ENCODE data around the gene HDAC7.
A peak's percentile ranks its signal among the peaks of the same experiment; 100 is the strongest.

Gene HDAC7

DNA sequence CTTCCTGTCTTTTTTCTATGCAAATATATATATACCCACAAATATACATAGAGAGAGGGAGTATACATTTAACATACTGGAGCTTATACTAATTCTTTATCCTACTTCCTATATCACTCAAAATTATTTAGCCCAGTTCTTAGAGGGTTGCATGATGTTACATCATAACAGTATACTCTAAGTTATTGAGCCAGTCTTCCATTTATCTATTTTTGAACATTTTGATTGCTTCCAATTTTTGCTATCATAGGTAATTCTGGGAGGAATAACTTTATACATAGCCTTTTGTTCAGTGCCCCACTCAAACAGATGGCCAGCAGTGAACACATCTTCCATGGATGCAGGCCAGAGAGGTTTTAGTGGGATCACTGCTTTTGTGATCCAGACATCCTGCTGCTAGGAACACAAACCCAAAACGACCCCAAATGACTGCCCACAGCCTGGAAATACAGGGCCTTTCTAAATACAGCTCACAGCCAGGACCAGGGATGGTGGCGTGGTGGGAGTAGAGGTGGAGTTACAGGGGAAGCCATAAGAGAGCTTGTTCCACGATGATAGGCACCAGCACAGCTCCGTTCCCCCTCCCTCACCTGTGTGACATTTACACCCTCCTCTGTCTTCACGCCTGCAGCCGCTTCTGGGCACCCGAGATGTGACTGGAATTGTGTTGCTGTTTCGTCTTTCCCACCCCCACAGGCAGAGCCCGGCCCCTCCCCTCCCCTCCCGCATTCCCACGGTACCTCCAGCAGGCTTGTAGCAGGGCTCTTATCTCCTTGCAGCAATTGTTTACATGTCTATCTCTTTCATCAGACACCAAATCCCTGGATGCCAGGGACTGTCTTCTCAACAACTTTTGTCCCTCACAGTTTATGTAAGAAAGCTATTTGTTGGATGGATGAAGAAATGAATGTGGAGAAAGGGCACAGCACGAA lies 30.7 kb upstream of the HDAC7 start:
- no peak overlapping the region for H3K4me3 ChIP-seq (ENCODE audit: control insufficient read depth, low read depth, low read length)
- TF ChIP-seq, protein P1, sequence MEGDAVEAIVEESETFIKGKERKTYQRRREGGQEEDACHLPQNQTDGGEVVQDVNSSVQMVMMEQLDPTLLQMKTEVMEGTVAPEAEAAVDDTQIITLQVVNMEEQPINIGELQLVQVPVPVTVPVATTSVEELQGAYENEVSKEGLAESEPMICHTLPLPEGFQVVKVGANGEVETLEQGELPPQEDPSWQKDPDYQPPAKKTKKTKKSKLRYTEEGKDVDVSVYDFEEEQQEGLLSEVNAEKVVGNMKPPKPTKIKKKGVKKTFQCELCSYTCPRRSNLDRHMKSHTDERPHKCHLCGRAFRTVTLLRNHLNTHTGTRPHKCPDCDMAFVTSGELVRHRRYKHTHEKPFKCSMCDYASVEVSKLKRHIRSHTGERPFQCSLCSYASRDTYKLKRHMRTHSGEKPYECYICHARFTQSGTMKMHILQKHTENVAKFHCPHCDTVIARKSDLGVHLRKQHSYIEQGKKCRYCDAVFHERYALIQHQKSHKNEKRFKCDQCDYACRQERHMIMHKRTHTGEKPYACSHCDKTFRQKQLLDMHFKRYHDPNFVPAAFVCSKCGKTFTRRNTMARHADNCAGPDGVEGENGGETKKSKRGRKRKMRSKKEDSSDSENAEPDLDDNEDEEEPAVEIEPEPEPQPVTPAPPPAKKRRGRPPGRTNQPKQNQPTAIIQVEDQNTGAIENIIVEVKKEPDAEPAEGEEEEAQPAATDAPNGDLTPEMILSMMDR (conservative IDR thresholded peaks at IDR 0.05; ENCODE audit: control insufficient read depth, insufficient read depth, low read depth, low read length): no peak
- DNase-seq (ENCODE audit: low read depth): no peak

DNA sequence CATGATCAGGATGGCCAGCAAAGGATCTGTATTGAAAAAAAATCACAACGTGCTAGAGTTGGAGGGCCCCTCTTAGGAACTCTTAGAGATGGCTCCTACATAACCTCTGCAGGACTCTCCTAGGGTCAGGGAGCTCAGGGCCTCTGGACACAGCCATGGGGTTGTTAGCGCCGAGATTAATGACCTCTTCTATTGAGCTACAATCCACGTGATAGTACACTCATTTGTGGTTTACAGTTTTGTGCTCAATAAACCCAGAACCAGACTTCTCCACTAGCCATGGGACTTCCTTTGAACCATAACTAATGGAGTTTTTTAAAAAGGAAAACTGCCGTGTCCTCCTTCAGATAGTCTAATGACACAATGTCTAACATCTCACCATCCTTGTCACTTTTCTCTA lies 29.6 kb upstream of the HDAC7 start:
- DNase-seq (ENCODE audit: low read depth): no peak
- TF ChIP-seq, protein P1 (conservative IDR thresholded peaks at IDR 0.05; ENCODE audit: control insufficient read depth, insufficient read depth, low read depth, low read length): no peak
- no peak overlapping the region for H3K4me3 ChIP-seq (ENCODE audit: control insufficient read depth, low read depth, low read length)

GRCh38 chr12:47848853-47849252 lies 29.1 kb upstream of the HDAC7 start:
- DNase-seq (ENCODE audit: low read depth): no peak
- TF ChIP-seq, protein P1 (conservative IDR thresholded peaks at IDR 0.05; ENCODE audit: control insufficient read depth, insufficient read depth, low read depth, low read length): no peak
- no peak overlapping the region for H3K4me3 ChIP-seq (ENCODE audit: control insufficient read depth, low read depth, low read length)

DNA sequence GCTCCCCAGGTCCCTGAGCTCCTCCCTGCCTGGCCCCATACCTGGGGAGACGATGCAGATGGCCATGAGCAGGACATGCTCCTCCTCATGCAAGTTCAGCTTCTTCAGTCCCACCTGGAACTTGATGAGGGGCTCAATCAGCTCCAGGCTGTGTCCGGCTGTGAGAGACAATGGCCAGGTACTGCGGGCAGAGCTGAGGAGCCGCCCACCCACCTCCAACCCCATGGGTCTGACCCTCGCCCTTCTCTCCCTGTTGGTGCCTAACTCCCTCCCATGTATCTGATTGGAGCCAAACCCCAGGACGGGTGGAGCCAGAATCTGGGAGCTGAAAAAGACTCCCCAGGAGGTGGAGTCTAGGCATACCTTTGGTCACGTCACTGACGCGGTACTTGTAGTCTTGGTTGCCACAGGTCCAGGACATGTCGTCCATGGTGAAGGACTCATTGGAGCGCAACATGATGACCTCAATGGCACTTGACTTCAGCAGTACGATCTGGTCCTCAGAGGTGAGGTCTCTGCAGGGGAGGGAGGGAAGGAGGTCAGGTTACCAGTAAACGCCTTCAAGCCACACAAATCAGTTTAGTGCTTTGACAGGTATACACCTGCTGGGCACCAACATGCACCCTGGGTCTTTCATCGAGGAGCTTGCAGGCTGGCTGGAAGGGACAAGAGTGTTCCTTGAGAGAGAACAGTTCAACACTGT lies 26.7 kb upstream of the HDAC7 start:
- TF ChIP-seq, protein P1 (conservative IDR thresholded peaks at IDR 0.05; ENCODE audit: control insufficient read depth, insufficient read depth, low read depth, low read length): no peak
- no peak overlapping the region for H3K4me3 ChIP-seq (ENCODE audit: control insufficient read depth, low read depth, low read length)
- DNase-seq (ENCODE audit: low read depth): no peak

GRCh38 chr12:47845081-47845480 lies 25.4 kb upstream of the HDAC7 start:
- H3K4me3 ChIP-seq (ENCODE audit: control insufficient read depth, low read depth, low read length): no peak overlapping the region
- TF ChIP-seq, protein P1 (conservative IDR thresholded peaks at IDR 0.05; ENCODE audit: control insufficient read depth, insufficient read depth, low read depth, low read length): no peak
- DNase-seq (ENCODE audit: low read depth): no peak

DNA sequence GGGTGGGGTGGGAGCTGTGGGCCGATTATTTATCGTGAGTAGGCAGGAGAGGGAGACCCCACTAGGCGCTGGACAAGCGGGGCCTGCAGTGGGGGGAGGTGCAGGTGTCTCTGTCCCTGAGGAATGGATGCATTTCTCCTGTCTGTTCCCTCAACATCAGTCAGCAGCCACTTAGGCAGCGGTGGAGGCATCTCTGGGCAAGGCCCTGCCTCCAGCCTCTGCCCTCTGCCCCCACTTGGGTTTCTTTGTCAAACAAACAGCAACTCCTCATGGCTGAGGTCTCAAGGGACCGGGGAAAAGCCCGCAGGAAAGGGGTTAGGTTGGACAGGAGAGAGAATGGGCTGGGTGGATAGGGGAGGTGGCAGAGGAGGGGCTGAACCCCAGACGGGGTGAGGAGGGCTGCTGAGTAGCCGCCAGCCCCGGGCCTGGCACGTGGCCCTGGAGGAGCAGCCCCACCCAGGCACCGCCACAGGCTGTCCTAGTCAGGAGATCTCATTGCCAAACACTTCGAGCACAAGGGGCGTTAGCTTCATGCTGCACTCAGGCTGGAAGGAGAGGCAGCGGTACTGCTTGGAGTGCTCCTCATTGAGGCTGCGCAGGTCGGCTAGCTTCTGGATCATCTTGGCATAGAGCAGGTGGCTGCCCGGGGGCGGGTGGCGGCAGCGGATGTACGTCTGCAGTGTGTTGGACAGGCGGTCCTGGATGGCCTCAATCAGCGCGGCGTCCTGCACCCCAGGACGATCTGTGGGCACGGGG lies 24.7 kb upstream of the HDAC7 start:
- no peak overlapping the region for H3K4me3 ChIP-seq (ENCODE audit: control insufficient read depth, low read depth, low read length)
- peak; percentile 51 for DNase-seq (ENCODE audit: low read depth)
- TF ChIP-seq, protein P1 (conservative IDR thresholded peaks at IDR 0.05; ENCODE audit: control insufficient read depth, insufficient read depth, low read depth, low read length): no peak

Data from fibroblast of mammary gland (primary cell).